H9 (cell line): Measurements from ENCODE around the gene ECHS1. TPM values are rescaled to one million over a fixed set of nuclear protein-coding genes. Genes with fewer than 3 reads are reported as not detected.

ENCODE experiments used
- DNase-seq: peaks from one replicate; pipeline ENCODE4 v3.0.0-alpha.2; 2017
- H2AFZ ChIP-seq: one replicate; pipeline ENCODE4 v1.6.1; 2013; ENCODE audit warnings: mild to moderate bottlenecking, low read length, control low read depth, moderate library complexity
- H2AK5ac ChIP-seq: 2 replicates; pipeline ENCODE4 v1.6.1; 2013; ENCODE audit warnings: low read length, control low read depth, mixed read lengths; ENCODE audit not compliant: insufficient read length
- H2BK120ac ChIP-seq: one replicate; pipeline ENCODE4 v1.6.1; 2013; ENCODE audit warnings: low read depth, mild to moderate bottlenecking, low read length, control low read depth, inconsistent platforms; ENCODE audit not compliant: poor library complexity, severe bottlenecking
- H2BK12ac ChIP-seq: 2 replicates; pipeline ENCODE4 v1.6.1; 2013; ENCODE audit warnings: low read length, control low read depth, mixed read lengths, low read depth; ENCODE audit not compliant: insufficient read length
- H2BK15ac ChIP-seq: 2 replicates; pipeline ENCODE4 v1.6.1; 2013; ENCODE audit warnings: low read depth, low read length, control low read depth
- H2BK20ac ChIP-seq: one replicate; pipeline ENCODE4 v1.6.1; 2013; ENCODE audit warnings: low read depth, mild to moderate bottlenecking, low read length, control low read depth, inconsistent platforms; ENCODE audit not compliant: poor library complexity, severe bottlenecking
- H2BK5ac ChIP-seq: 2 replicates; pipeline ENCODE4 v1.6.1; 2013; ENCODE audit warnings: low read length, control low read depth, mixed read lengths; ENCODE audit not compliant: insufficient read length
- H3K14ac ChIP-seq: 2 replicates; pipeline ENCODE4 v1.6.1; 2013; ENCODE audit warnings: low read length, control low read depth; ENCODE audit not compliant: insufficient read depth
- H3K18ac ChIP-seq: 2 replicates; pipeline ENCODE4 v1.6.1; 2013; ENCODE audit warnings: low read depth, mild to moderate bottlenecking, mixed read lengths, low read length, control low read depth; ENCODE audit not compliant: insufficient read length
- H3K23ac ChIP-seq: 2 replicates; pipeline ENCODE4 v1.6.1; 2013; ENCODE audit warnings: low read length, control low read depth, mixed read lengths, low read depth; ENCODE audit not compliant: insufficient read length
- H3K23me2 ChIP-seq: 2 replicates; pipeline ENCODE4 v1.6.1; 2013; ENCODE audit warnings: low read depth, mild to moderate bottlenecking, mixed read lengths, low read length, control low read depth; ENCODE audit not compliant: insufficient read length, poor library complexity, severe bottlenecking
- H3K27ac ChIP-seq: 2 replicates; pipeline ENCODE4 v1.5.1; 2013; ENCODE audit warnings: low read length, control low read depth, mixed read lengths, low read depth; ENCODE audit not compliant: insufficient read length
- H3K27me3 ChIP-seq: 2 replicates; pipeline ENCODE4 v1.6.1; 2013; ENCODE audit warnings: low read length, control low read depth, inconsistent platforms; ENCODE audit not compliant: insufficient read depth
- H3K4ac ChIP-seq: 2 replicates; pipeline ENCODE4 v1.6.1; 2013; ENCODE audit warnings: low read depth, mild to moderate bottlenecking, control low read depth, inconsistent platforms, low read length, moderate library complexity
- H3K4me1 ChIP-seq: 2 replicates; pipeline ENCODE4 v1.6.1; 2013; ENCODE audit warnings: low read length, control low read depth, inconsistent platforms; ENCODE audit not compliant: insufficient read depth
- H3K4me2 ChIP-seq: 2 replicates; pipeline ENCODE4 v1.6.1; 2013; ENCODE audit warnings: low read length, control low read depth, mixed read lengths; ENCODE audit not compliant: insufficient read length, insufficient read depth
- H3K56ac ChIP-seq: 2 replicates; pipeline ENCODE4 v1.6.1; 2013; ENCODE audit warnings: low read depth, mild to moderate bottlenecking, mixed read lengths, low read length, control low read depth; ENCODE audit not compliant: insufficient read length
- H3K79me1 ChIP-seq: 2 replicates; pipeline ENCODE4 v1.6.1; 2013; ENCODE audit warnings: low read depth, mild to moderate bottlenecking, moderate library complexity, low read length, control low read depth, inconsistent platforms; ENCODE audit not compliant: insufficient read depth, poor library complexity, severe bottlenecking
- H3K79me2 ChIP-seq: 2 replicates; pipeline ENCODE4 v1.6.1; 2013; ENCODE audit warnings: low read length, control low read depth, inconsistent platforms; ENCODE audit not compliant: insufficient read depth
- H3K9ac ChIP-seq: 2 replicates; pipeline ENCODE4 v1.6.1; 2013; ENCODE audit warnings: low read length, control low read depth, mixed read lengths; ENCODE audit not compliant: insufficient read length; ENCODE audit errors: extremely low read depth
- H3K9me3 ChIP-seq: one replicate; pipeline ENCODE4 v1.6.1; 2013; ENCODE audit warnings: low read depth, low read length, inconsistent platforms; ENCODE audit not compliant: control insufficient read depth
- H3T11ph ChIP-seq: one replicate; pipeline ENCODE4 v1.6.1; 2013; ENCODE audit warnings: mild to moderate bottlenecking, low read length, control low read depth, inconsistent platforms
- H4K20me1 ChIP-seq: one replicate; pipeline ENCODE4 v1.6.1; 2013; ENCODE audit not compliant: control insufficient read depth, insufficient read length, insufficient read depth
- H4K5ac ChIP-seq: 2 replicates; pipeline ENCODE4 v1.6.1; 2013; ENCODE audit warnings: low read depth, mild to moderate bottlenecking, mixed read lengths, low read length, control low read depth; ENCODE audit not compliant: insufficient read length
- H4K8ac ChIP-seq: replicated peaks from 2 replicates; pipeline ENCODE4 v1.6.1; 2013; ENCODE audit warnings: low read length, control low read depth, mixed read lengths, low read depth; ENCODE audit not compliant: insufficient read length
- H4K91ac ChIP-seq: 2 replicates; pipeline ENCODE4 v1.6.1; 2013; ENCODE audit warnings: low read depth, mild to moderate bottlenecking, moderate library complexity, mixed read lengths, low read length, control low read depth; ENCODE audit not compliant: insufficient read length
- H3K27ac Mint-ChIP-seq, 3 experiments: 2 replicates in 2 of 3; 3 replicates in 1 of 3; pipeline ENCODE4 v1.8.0; 2020 to 2021; ENCODE audit warnings: mixed read lengths in 3 of 3, mild to moderate bottlenecking in 1 of 3, moderate library complexity in 1 of 3
- H3K27me3 Mint-ChIP-seq: 2 replicates; pipeline ENCODE4 v1.8.0; 2021; ENCODE audit warnings: low read depth, mild to moderate bottlenecking, moderate library complexity, mixed read lengths
- H3K36me3 Mint-ChIP-seq, 3 experiments: 2 replicates in 2 of 3; 3 replicates in 1 of 3; pipeline ENCODE4 v1.8.0; 2020 to 2021; ENCODE audit warnings: low read depth in 3 of 3, mixed read lengths in 3 of 3; ENCODE audit not compliant: insufficient read depth in 1 of 3
- H3K4me1 Mint-ChIP-seq, 2 experiments: 2 replicates each; pipeline ENCODE4 v1.8.0; 2020; ENCODE audit warnings: mixed read lengths in 2 of 2
- H3K4me3 Mint-ChIP-seq, 2 experiments: 2 replicates in 1 of 2; 3 replicates in 1 of 2; pipeline ENCODE4 v1.8.0; 2020 to 2021; ENCODE audit warnings: mild to moderate bottlenecking in 2 of 2, mixed read lengths in 2 of 2, moderate library complexity in 1 of 2
- H3K9me3 Mint-ChIP-seq, 2 experiments: 2 replicates in 1 of 2; 3 replicates in 1 of 2; pipeline ENCODE4 v1.8.0; 2020; ENCODE audit warnings: mild to moderate bottlenecking in 2 of 2, mixed read lengths in 2 of 2, moderate library complexity in 1 of 2
- WGBS: extraction: QIAGEN DNeasy Blood & Tissue Kit; methylation state at CpG from one replicate; pipeline ENCODE4 v1.1.7; 2013; ENCODE audit warnings: missing lambda C conversion rate, low lambda C conversion rate, mixed read lengths; ENCODE audit not compliant: insufficient read length; ENCODE audit errors: extremely low coverage; 5-methylcytosine and 5-hydroxymethylcytosine counted together
- total RNA-seq: library from RNA; stranded (reverse); gene quantifications from 2 replicates; pipeline ENCODE4 v1.2.1, GENCODE V29; 2021
- TF ChIP-seq, protein P1 (sequence below): fragments of 200-600 bp; sonication (generic); conservative IDR thresholded peaks from 3 replicates; pipeline ENCODE4 v1.8.0; 2021; ENCODE audit warnings: antibody characterized with exemption, mild to moderate bottlenecking

ECHS1 gene
- total RNA-seq, 1 experiment from 2014 or later, result 94.1 TPM

DNA sequence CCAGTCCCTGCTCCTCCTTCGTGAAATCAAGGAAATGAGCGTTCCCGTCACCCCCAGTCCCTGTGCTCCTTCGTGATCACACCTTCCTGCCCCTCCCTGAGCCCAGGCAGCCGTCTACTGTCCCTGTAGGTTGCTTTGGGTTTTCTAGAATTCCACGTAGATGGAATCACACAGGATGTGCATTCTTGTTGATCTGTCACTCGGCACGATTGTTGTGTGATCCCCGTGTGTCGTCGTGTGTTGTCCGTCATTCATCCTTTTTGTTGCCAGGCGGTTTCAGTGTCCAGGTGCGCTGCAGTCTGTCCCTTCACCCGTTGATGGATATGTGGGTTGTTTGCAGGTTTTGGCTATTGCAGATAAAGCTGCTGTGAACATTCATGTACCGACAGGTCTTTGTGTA lies 30.2 kb upstream of the ECHS1 start:
- Histone ChIP-seq H3K9ac (no peak overlapping the region), H2BK20ac (no peak overlapping the region), H3K79me1 (peaks cover 2% of the 10 kb centered on the region), H3K56ac (no peak overlapping the region), H2AK5ac (no peak overlapping the region), H2BK5ac (no peak overlapping the region), H4K91ac (no peak overlapping the region), H4K20me1 (no peaks in the 10 kb centered on the region), H3K18ac (no peak overlapping the region), H4K8ac (no peak overlapping the region), H3K9me3 (no peaks in the 10 kb centered on the region), H3K4me2 (no peak overlapping the region), H3K14ac (no peak overlapping the region), H3K27me3 (no peaks in the 10 kb centered on the region), H4K5ac (no peak overlapping the region), H3K79me2 (peaks cover 3% of the 10 kb centered on the region; the same call in 1 of the 2 replicates), H3K27ac (no peak overlapping the region), H2BK120ac (no peak overlapping the region), H2AFZ (no peak overlapping the region), H3K4me1 (no peaks in the 10 kb centered on the region), H3T11ph (no peak overlapping the region), H3K23me2 (no peaks in the 10 kb centered on the region), H2BK15ac (no peak overlapping the region), H2BK12ac (no peak overlapping the region), H3K4ac (no peak overlapping the region), H3K23ac (no peak overlapping the region)
- DNase-seq, result no peak
- Mint-ChIP-seq H3K4me1 (no peaks in the 10 kb centered on the region), H3K27ac (peak overlapping the region in 2 of 3 experiments; percentile 21 to 63; a peak in 1 of 7 replicates), H3K4me3 (no peak overlapping the region), H3K36me3 (peaks cover 66 to 91% (median 85%) of the 10 kb centered on the region in 3 experiments; a peak in 6 of 7 replicates), H3K9me3 (peaks cover 0 to under 1% of the 10 kb centered on the region in 2 experiments; a peak in 1 of 5 replicates), H3K27me3 (no peaks in the 10 kb centered on the region)
- no CpG with 5 or more reads among the region's 16 CpGs for WGBS
- TF ChIP-seq, protein P1, sequence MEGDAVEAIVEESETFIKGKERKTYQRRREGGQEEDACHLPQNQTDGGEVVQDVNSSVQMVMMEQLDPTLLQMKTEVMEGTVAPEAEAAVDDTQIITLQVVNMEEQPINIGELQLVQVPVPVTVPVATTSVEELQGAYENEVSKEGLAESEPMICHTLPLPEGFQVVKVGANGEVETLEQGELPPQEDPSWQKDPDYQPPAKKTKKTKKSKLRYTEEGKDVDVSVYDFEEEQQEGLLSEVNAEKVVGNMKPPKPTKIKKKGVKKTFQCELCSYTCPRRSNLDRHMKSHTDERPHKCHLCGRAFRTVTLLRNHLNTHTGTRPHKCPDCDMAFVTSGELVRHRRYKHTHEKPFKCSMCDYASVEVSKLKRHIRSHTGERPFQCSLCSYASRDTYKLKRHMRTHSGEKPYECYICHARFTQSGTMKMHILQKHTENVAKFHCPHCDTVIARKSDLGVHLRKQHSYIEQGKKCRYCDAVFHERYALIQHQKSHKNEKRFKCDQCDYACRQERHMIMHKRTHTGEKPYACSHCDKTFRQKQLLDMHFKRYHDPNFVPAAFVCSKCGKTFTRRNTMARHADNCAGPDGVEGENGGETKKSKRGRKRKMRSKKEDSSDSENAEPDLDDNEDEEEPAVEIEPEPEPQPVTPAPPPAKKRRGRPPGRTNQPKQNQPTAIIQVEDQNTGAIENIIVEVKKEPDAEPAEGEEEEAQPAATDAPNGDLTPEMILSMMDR, result no peak
